ENCODE data around the gene PRDX6.

PRDX6 gene

DNA sequence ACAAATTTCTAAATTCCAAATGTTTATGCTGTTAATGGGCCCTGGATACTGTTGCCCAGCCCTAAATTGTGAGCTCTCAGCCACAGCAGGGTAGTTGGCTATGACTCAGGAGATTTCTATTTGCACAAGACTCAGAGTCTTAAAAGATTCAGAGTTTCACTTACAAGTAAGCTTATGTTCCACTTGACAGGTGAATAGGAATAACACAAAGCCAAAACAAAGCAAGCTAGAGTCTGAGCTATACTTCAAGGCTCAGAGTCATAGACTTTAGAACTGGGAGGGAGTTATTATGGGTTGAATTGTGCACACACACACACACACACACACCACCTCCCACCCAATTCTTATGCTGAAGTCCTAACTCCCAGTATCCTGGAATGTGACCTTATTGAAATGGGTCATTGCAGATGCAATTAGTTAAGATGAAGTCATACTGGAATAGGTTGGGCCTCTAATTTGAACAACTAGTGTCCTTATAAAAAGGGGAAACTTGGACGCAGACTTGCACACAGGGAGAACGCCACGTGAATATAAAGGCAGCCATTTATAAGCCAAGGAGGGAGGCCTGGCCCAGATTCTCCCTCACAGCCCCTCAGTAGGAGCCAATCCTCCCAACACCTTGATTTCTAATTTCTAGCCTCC lies 30.2 kb downstream of the PRDX6 start (continued):
- TF ChIP-seq, protein P1, sequence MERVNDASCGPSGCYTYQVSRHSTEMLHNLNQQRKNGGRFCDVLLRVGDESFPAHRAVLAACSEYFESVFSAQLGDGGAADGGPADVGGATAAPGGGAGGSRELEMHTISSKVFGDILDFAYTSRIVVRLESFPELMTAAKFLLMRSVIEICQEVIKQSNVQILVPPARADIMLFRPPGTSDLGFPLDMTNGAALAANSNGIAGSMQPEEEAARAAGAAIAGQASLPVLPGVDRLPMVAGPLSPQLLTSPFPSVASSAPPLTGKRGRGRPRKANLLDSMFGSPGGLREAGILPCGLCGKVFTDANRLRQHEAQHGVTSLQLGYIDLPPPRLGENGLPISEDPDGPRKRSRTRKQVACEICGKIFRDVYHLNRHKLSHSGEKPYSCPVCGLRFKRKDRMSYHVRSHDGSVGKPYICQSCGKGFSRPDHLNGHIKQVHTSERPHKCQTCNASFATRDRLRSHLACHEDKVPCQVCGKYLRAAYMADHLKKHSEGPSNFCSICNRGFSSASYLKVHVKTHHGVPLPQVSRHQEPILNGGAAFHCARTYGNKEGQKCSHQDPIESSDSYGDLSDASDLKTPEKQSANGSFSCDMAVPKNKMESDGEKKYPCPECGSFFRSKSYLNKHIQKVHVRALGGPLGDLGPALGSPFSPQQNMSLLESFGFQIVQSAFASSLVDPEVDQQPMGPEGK (tag by site-specific recombination; IDR thresholded peaks at IDR 0.05): peak; percentile 61
- TF ChIP-seq ZNF843 (tag by site-specific recombination; IDR thresholded peaks at IDR 0.05) (peak; percentile 83), ZNF221 (tag by site-specific recombination; IDR thresholded peaks at IDR 0.05; ENCODE audit: borderline replicate concordance) (no peak), ZNF560 (tag by site-specific recombination; IDR thresholded peaks at IDR 0.05; ENCODE audit: borderline replicate concordance) (no peak), IKZF3 (tag by site-specific recombination; IDR thresholded peaks at IDR 0.05) (no peak), WT1 (tag by site-specific recombination; IDR thresholded peaks at IDR 0.05) (peak; percentile 89), KLF1 (tag by site-specific recombination; IDR thresholded peaks at IDR 0.05) (no peak)
- TF ChIP-seq, protein P2, sequence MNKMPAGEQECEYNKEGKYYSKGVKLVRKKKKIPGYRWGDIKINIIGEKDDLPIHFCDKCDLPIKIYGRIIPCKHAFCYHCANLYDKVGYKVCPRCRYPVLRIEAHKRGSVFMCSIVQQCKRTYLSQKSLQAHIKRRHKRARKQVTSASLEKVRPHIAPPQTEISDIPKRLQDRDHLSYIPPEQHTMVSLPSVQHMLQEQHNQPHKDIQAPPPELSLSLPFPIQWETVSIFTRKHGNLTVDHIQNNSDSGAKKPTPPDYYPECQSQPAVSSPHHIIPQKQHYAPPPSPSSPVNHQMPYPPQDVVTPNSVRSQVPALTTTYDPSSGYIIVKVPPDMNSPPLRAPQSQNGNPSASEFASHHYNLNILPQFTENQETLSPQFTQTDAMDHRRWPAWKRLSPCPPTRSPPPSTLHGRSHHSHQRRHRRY (tag by site-specific recombination; IDR thresholded peaks at IDR 0.05): no peak

GRCh38 chr1:173507847-173508209 lies 30.7 kb downstream of the PRDX6 start:
- Histone ChIP-seq H3K9me3 (ENCODE audit: control insufficient read depth, insufficient read depth, low read depth, low read length) (no peaks in the 10 kb centered on the region), H3K4me3 (ENCODE audit: low read depth, low read length) (no peak overlapping the region), H3K27ac (ENCODE audit: extremely low read depth, low read depth, low read length) (peak overlapping the region; percentile 69), H3K36me3 (ENCODE audit: control insufficient read depth in 2 of 2, insufficient read depth in 1 of 2, low read length in 2 of 2) (no peaks in the 10 kb centered on the region), H3K4me1 (ENCODE audit: control insufficient read depth, insufficient read depth, low read length) (peaks cover 8% of the 10 kb centered on the region)
- TF ChIP-seq, protein P3, sequence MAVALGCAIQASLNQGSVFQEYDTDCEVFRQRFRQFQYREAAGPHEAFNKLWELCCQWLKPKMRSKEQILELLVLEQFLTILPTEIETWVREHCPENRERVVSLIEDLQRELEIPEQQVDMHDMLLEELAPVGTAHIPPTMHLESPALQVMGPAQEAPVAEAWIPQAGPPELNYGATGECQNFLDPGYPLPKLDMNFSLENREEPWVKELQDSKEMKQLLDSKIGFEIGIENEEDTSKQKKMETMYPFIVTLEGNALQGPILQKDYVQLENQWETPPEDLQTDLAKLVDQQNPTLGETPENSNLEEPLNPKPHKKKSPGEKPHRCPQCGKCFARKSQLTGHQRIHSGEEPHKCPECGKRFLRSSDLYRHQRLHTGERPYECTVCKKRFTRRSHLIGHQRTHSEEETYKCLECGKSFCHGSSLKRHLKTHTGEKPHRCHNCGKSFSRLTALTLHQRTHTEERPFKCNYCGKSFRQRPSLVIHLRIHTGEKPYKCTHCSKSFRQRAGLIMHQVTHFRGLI (tag by site-specific recombination; IDR thresholded peaks at IDR 0.05): peak; percentile 85
- no peak for TF ChIP-seq PRDM1 (tag by site-specific recombination; IDR thresholded peaks at IDR 0.05)
- TF ChIP-seq ZNF335 (tag by site-specific recombination; conservative IDR thresholded peaks at IDR 0.05): 0 out of 2 replicates have a peak, but pooled peaks have one; percentile 7
- TF ChIP-seq ZBTB48 (tag by site-specific recombination; IDR thresholded peaks at IDR 0.05): peak; percentile 14; the same call in 1 of the 2 replicates
- CTCF ChIA-PET: interaction anchor here (0.9 to 2.1 kb wide), 2 partner anchors 30 to 77 kb away, joined by 7 to 9 read pairs; no protein-coding TSS in a partner anchor
- POLR2A ChIA-PET: interaction anchor here (1.0 to 2.9 kb wide), 2 partner anchors 30 to 360 kb away, joined by 3 to 24 read pairs; partner anchors contain the start of genes GAS5, PRDX6 and ZBTB37

GRCh38 chr1:173508541-173508940 lies 31.4 kb downstream of the PRDX6 start:
- Histone ChIP-seq H3K4me1 (ENCODE audit: control insufficient read depth, insufficient read depth, low read length) (peaks cover 8% of the 10 kb centered on the region), H3K9me3 (ENCODE audit: control insufficient read depth, insufficient read depth, low read depth, low read length) (no peaks in the 10 kb centered on the region), H3K27ac (ENCODE audit: extremely low read depth, low read depth, low read length) (no peak overlapping the region), H3K4me3 (ENCODE audit: low read depth, low read length) (no peak overlapping the region), H3K36me3 (ENCODE audit: control insufficient read depth in 2 of 2, insufficient read depth in 1 of 2, low read length in 2 of 2) (no peaks in the 10 kb centered on the region)
- no peak for TF ChIP-seq ZSCAN30 (tag by site-specific recombination; IDR thresholded peaks at IDR 0.05)
- TF ChIP-seq ZNF510 (tag by site-specific recombination; IDR thresholded peaks at IDR 0.05; ENCODE audit: insufficient replicate concordance): no peak
- no peak for TF ChIP-seq SP3 (tag by site-specific recombination; IDR thresholded peaks at IDR 0.05)
- no peak for TF ChIP-seq ZNF776 (tag by site-specific recombination; IDR thresholded peaks at IDR 0.05; ENCODE audit: borderline replicate concordance)
- TF ChIP-seq ZNF423 (tag by site-specific recombination; IDR thresholded peaks at IDR 0.05): no peak
- TF ChIP-seq PRDM4 (tag by site-specific recombination; IDR thresholded peaks at IDR 0.05): no peak
- TF ChIP-seq, protein P4, sequence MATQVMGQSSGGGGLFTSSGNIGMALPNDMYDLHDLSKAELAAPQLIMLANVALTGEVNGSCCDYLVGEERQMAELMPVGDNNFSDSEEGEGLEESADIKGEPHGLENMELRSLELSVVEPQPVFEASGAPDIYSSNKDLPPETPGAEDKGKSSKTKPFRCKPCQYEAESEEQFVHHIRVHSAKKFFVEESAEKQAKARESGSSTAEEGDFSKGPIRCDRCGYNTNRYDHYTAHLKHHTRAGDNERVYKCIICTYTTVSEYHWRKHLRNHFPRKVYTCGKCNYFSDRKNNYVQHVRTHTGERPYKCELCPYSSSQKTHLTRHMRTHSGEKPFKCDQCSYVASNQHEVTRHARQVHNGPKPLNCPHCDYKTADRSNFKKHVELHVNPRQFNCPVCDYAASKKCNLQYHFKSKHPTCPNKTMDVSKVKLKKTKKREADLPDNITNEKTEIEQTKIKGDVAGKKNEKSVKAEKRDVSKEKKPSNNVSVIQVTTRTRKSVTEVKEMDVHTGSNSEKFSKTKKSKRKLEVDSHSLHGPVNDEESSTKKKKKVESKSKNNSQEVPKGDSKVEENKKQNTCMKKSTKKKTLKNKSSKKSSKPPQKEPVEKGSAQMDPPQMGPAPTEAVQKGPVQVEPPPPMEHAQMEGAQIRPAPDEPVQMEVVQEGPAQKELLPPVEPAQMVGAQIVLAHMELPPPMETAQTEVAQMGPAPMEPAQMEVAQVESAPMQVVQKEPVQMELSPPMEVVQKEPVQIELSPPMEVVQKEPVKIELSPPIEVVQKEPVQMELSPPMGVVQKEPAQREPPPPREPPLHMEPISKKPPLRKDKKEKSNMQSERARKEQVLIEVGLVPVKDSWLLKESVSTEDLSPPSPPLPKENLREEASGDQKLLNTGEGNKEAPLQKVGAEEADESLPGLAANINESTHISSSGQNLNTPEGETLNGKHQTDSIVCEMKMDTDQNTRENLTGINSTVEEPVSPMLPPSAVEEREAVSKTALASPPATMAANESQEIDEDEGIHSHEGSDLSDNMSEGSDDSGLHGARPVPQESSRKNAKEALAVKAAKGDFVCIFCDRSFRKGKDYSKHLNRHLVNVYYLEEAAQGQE (tag by site-specific recombination; IDR thresholded peaks at IDR 0.05): no peak
- TF ChIP-seq ZNF341 (tag by site-specific recombination; IDR thresholded peaks at IDR 0.05; ENCODE audit: low read depth): no peak
- CTCF ChIA-PET: no interaction called here
- POLR2A ChIA-PET: no interaction called here
